Fibroblast of lung (primary cell): ENCODE results near the gene SYS1. TPM values are rescaled to one million over a fixed set of nuclear protein-coding genes. Genes with fewer than 3 reads are reported as not detected.

Experiments
- DNase-seq, 2 donors: peaks; one replicate each; pipeline versions ENCODE4 v3.0.0 to v3.0.0-alpha.2; 2010; ENCODE audit warnings: low read depth in 2 of 2
- H2AFZ ChIP-seq: 2 replicates; pipeline ENCODE4 v1.5.1; 2012; ENCODE audit warnings: low read length, control low read depth, inconsistent platforms
- H3K27ac ChIP-seq: 2 replicates; pipeline ENCODE4 v1.5.1; 2011; ENCODE audit warnings: low read length, control low read depth; ENCODE audit not compliant: insufficient read depth
- H3K27me3 ChIP-seq: 2 replicates; pipeline ENCODE4 v1.5.1; 2011; ENCODE audit warnings: mild to moderate bottlenecking, low read length; ENCODE audit not compliant: control insufficient read depth, insufficient read depth
- H3K36me3 ChIP-seq: 2 replicates; pipeline ENCODE4 v1.5.1; 2011; ENCODE audit warnings: low read length; ENCODE audit not compliant: control insufficient read depth, insufficient read depth
- H3K4me1 ChIP-seq: 2 replicates; pipeline ENCODE4 v1.5.1; 2011; ENCODE audit warnings: low read length; ENCODE audit not compliant: control insufficient read depth, insufficient read depth; ENCODE audit errors: extremely low read depth
- H3K4me2 ChIP-seq: 2 replicates; pipeline ENCODE4 v1.5.1; 2011; ENCODE audit warnings: low read length, control low read depth; ENCODE audit not compliant: insufficient read depth; ENCODE audit errors: extremely low read depth
- H3K4me3 ChIP-seq, 4 experiments: fragments of 200-600 bp in 1 of 4; sonication (generic) in 1 of 4; replicated peaks in 1 of 4; 2 replicates each; pipeline ENCODE4 v1.5.1; 2011 to 2016; ENCODE audit warnings: low read length in 4 of 4, low read depth in 3 of 4, mild to moderate bottlenecking in 3 of 4, control low read depth in 2 of 4, inconsistent platforms in 1 of 4, mixed read lengths in 1 of 4; ENCODE audit not compliant: insufficient read depth in 1 of 4; ENCODE audit errors: control extremely low read depth in 1 of 4
- H3K79me2 ChIP-seq: 2 replicates; pipeline ENCODE4 v1.5.1; 2012; ENCODE audit warnings: mild to moderate bottlenecking, low read length, inconsistent platforms; ENCODE audit not compliant: control insufficient read depth, insufficient read depth
- H3K9ac ChIP-seq: 2 replicates; pipeline ENCODE4 v1.5.1; 2011; ENCODE audit warnings: mild to moderate bottlenecking, low read length, control low read depth; ENCODE audit not compliant: insufficient read depth
- H3K9me3 ChIP-seq: 2 replicates; pipeline ENCODE4 v1.5.1; 2012; ENCODE audit warnings: low read depth, low read length; ENCODE audit not compliant: control insufficient read depth, insufficient read depth
- H4K20me1 ChIP-seq: 2 replicates; pipeline ENCODE4 v1.5.1; 2011; ENCODE audit warnings: low read length; ENCODE audit not compliant: control insufficient read depth, insufficient read depth; ENCODE audit errors: extremely low read depth
- CTCF ChIP-seq, 2 donors: IDR thresholded peaks in 1 of 2; conservative IDR thresholded peaks in 1 of 2; 1 replicate in 1 of 2; 2 replicates in 1 of 2; pipeline ENCODE4 v1.5.1; 2011 to 2012; ENCODE audit warnings: low read length in 2 of 2, control low read depth in 1 of 2, inconsistent platforms in 1 of 2, low read depth in 1 of 2, mild to moderate bottlenecking in 1 of 2
- EZH2 ChIP-seq: IDR thresholded peaks from 2 replicates; pipeline ENCODE4 v1.5.1; 2012; ENCODE audit warnings: low read length, control low read depth, mild to moderate bottlenecking; ENCODE audit errors: missing control alignments
- polyA plus RNA-seq, 2 donors: library from polyadenylated mRNA; depleted of rRNA in 1 of 2; stranded (reverse) in 1 of 2; unstranded in 1 of 2; fragments of >200 nt; gene quantifications; 2 replicates each; pipeline ENCODE4 v1.2.1, GENCODE V29; 2011 to 2012; ENCODE audit warnings: missing spikeins in 1 of 2
- total RNA-seq: library from RNA; depleted of rRNA; stranded (reverse); fragments of >200 nt; gene quantifications from 2 replicates; pipeline ENCODE4 v1.2.1, GENCODE V29; 2014

SYS1 gene
- total and polyA plus RNA-seq, 2 donors (not counting 1 experiment from before 2014, with no cell fraction given), result 20.5 to 23.4 TPM

- Histone ChIP-seq H3K36me3 (peaks cover 7% of the 10 kb centered on the region), H4K20me1 (no peaks in the 10 kb centered on the region), H3K27ac (no peak overlapping the region), H3K9ac (no peak overlapping the region), H3K79me2 (no peaks in the 10 kb centered on the region), H2AFZ (no peak overlapping the region), H3K9me3 (no peaks in the 10 kb centered on the region), H3K4me2 (no peak overlapping the region), H3K27me3 (no peaks in the 10 kb centered on the region), H3K4me3 (no peak overlapping the region), H3K4me1 (peaks cover 2% of the 10 kb centered on the region)
- no peak for DNase-seq
- TF ChIP-seq CTCF (conservative IDR thresholded peaks at IDR 0.05 in 1 of 2, IDR thresholded peaks at IDR 0.05 in 1 of 2; ENCODE audit: low read depth in 1 of 2, low read length in 2 of 2) (no peak), EZH2 (no peak)
These were observed 9.3 kb downstream of the SYS1 start for GRCh38 chr20:45372241-45372640.

GRCh38 chr20:45372646-45373352 lies 9.8 kb downstream of the SYS1 start:
- H3K4me3 ChIP-seq, result peak overlapping the region in 1 of 4 experiments; percentile 55
- H3K79me2 ChIP-seq, result no peaks in the 10 kb centered on the region
- no peaks in the 10 kb centered on the region for H3K27me3 ChIP-seq
- DNase-seq, result no peak
- H3K27ac ChIP-seq, result no peak overlapping the region
- H3K9ac ChIP-seq, result no peak overlapping the region
- H3K4me2 ChIP-seq, result peak overlapping the region; percentile 94
- no peak overlapping the region for H2AFZ ChIP-seq
- no peak for TF ChIP-seq EZH2
- H3K4me1 ChIP-seq, result peaks cover 2% of the 10 kb centered on the region
- no peaks in the 10 kb centered on the region for H3K9me3 ChIP-seq
- H3K36me3 ChIP-seq, result peaks cover 4% of the 10 kb centered on the region
- H4K20me1 ChIP-seq, result no peaks in the 10 kb centered on the region

- no peaks in the 10 kb centered on the region for H3K27me3 ChIP-seq
- H3K27ac ChIP-seq, result no peak overlapping the region
- no peaks in the 10 kb centered on the region for H4K20me1 ChIP-seq
- peaks cover 2% of the 10 kb centered on the region for H3K4me1 ChIP-seq
- peak overlapping the region; percentile 32 for H3K9ac ChIP-seq
- H2AFZ ChIP-seq, result peak overlapping the region; percentile 80
- DNase-seq, result peak; percentile 59 to 81
- H3K36me3 ChIP-seq, result no peaks in the 10 kb centered on the region
- H3K79me2 ChIP-seq, result no peaks in the 10 kb centered on the region
- H3K9me3 ChIP-seq, result no peaks in the 10 kb centered on the region
- TF ChIP-seq CTCF (conservative IDR thresholded peaks at IDR 0.05 in 1 of 2, IDR thresholded peaks at IDR 0.05 in 1 of 2; ENCODE audit: low read depth in 1 of 2, low read length in 2 of 2) (peak; percentile 86 to 89), EZH2 (no peak)
- peak overlapping the region; percentile 94 for H3K4me2 ChIP-seq
- H3K4me3 ChIP-seq, result peak overlapping the region; percentile 29 to 69 (median 52)
These were observed 10.6 kb downstream of the SYS1 start for GRCh38 chr20:45373353-45374100.
